T-helper 1 cell (primary cell): ENCODE measurements around the gene GABRR1.
"Not testable (repeated sequence)": the region's sequence is repeated elsewhere in the genome, so short reads cannot be mapped to it uniquely, and the experiment has no call there.

Source experiments
- DNase-seq, 5 donors: peaks; one replicate each; pipeline ENCODE4 v3.0.0-alpha.2; 2012 to 2020
- total RNA-seq, 4 donors: gene quantifications; one replicate each; lab custom pipeline; 2026; lab: John Stamatoyannopoulos, UW

Gene GABRR1
- 0 reads per million in 4 donors for total RNA-seq

DNA sequence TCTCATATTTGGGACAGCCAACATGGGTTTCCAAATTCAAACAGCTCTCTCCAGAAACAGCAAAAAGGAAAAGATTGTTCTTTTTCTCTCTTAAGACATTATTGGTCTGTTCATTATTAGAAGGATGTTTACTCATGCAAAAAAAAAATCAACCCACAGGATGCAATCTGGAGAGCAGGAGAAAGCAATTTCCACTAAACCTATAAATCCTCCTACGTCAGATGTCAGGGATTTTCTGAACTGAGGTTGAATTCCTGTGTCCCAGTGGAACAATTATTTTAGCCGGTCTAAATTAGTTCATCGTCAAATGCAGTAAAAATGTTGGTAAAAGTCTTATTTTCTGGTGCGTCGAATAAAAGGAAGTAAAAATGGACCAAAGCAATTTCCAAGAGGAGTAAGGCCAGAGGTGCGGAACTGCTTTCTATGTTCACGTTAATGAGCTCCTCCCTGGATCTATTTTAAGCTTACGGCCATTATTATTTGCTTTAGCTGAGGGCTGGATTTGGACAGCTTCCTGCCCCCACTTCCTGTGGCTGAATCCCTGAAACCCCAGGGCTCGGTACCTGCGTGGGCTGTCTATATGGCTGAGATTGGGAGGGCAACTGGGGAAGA is at the start of gene GABRR1:
GABRR1 (minus strand) TSS at position 60 of the 612 bp plus-strand sequence; CDS start at position 24, 36 bp downstream.
- no peak for DNase-seq

DNA sequence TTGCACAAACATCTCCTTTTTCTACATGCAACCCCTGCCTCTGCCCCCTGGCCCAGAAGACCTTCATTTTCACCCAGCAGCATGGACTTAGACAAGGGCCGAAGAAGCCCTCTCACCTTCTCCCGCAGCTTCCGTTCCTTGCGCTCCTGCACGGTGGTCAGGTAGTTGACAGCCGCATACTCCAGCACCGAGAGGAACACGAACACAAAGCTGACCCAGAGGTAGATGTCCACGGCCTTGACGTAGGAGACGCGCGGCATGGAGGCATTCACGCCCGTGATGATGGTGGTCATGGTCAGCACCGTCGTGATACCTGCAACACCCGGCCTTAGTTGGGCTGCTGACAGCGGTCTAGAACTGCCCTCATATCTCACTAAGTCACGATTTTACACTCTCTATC is 47.1 kb upstream of the GABRR1 start:
- no peak for DNase-seq

GRCh38 chr6:89260832-89261231 is 43.7 kb upstream of the GABRR1 start:
- DNase-seq: no peak

GRCh38 chr6:89260310-89260709 is 43.2 kb upstream of the GABRR1 start:
- no peak for DNase-seq

DNA sequence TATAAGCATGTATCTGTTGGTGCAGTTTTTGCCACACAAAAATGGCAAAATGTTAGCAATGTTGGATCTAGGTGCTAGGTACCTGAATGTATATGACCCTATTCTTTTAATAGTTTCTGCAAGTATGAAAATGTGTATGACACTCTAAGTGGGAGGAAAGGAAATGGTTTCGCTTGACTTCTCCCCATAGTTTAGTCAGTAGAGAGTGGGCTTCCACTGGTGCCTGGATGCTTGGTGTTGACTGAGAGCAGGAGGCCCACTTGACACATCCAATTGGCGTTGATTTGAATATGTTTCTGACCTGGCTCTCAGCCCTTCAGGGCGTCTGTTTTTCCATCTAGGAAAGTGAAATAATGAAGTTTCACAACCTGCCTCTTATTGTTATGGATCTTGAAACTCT is 41.8 kb upstream of the GABRR1 start:
- DNase-seq: no peak

- no peak for DNase-seq
These were observed 40.6 kb upstream of the GABRR1 start for GRCh38 chr6:89257781-89258180.

GRCh38 chr6:89257346-89257745 is 40.2 kb upstream of the GABRR1 start:
- DNase-seq: no peak

GRCh38 chr6:89255417-89255816 is 38.3 kb upstream of the GABRR1 start:
- DNase-seq: no peak

DNA sequence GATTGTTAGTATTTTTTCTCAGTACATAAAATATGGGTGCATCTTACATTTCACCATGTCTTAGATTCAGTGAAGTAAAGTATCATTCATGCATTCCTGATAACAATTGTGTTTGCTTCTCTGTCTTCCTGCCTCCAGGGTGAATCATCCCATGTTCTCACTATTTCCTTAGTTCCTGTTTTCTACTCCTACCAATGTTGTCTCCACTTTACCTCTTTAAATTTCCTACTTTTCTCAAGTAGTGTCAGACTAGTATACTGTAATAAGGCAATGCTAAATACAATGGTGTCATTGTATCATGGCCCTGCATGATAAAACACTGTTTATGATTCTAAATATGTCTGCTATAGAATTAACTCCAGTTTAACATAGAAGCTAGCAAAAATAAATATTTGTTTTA is 37.4 kb upstream of the GABRR1 start:
- DNase-seq: no peak

DNA sequence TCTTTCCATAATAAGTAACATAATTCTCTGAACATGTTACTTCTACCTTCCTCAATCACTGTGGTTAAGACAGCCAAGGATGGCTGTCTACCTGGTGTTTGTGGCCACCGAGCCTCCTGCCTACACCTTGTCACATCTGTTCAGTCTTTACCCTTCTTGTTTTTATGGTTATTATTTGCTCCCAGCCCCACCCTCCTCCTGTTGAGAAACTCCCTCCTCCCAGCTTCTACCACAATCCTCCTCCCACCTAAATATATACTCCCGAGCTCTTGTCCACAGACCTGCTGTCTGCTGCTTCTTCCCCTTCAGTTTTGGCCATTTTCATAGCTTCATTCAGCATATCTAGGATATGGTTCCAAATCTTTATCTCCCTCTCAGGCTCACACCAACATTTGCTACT is 35.7 kb upstream of the GABRR1 start:
- DNase-seq: no peak

DNA sequence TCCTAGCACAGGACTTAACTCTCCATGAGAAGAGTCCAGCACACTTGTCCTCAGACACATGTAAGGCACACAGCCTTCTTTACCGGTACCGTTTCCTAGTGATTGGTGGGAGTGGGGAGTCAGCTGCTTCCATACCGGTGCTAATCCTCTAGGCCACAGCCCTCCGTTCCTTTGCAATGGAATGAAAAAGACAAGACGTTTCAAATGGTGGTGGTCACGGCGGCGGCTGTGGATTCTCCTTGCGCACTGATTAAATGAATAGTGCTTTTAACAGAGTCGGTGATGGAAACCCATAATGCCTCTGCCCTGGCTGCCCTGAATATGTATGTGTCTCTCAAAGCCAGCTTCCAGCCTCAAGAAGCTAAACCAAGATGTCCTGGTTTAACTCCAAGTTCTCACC is 34.8 kb upstream of the GABRR1 start:
- DNase-seq: no peak

GRCh38 chr6:89251170-89251569 is 34.0 kb upstream of the GABRR1 start:
- DNase-seq: no peak

DNA sequence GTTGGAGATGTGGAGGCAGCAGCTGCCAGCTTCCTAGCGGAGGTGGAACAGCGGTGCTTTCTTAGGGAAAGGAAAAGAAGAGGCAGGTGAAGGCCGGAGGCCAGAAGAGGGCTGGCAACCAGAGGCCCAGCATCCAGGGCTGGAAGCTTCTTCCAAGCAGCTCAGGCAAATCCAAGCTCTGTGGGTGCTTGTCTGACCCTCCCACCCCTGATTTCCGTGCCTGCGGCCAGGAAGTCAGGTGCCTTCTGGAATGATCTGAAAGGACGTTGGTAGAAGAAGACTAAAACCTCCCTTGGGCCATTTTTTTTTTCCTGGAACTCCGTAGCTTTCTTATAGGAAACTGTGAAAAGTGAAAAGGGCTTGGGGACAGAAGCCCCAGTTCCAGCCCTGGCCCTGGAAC is 33.1 kb upstream of the GABRR1 start:
- DNase-seq: no peak

DNA sequence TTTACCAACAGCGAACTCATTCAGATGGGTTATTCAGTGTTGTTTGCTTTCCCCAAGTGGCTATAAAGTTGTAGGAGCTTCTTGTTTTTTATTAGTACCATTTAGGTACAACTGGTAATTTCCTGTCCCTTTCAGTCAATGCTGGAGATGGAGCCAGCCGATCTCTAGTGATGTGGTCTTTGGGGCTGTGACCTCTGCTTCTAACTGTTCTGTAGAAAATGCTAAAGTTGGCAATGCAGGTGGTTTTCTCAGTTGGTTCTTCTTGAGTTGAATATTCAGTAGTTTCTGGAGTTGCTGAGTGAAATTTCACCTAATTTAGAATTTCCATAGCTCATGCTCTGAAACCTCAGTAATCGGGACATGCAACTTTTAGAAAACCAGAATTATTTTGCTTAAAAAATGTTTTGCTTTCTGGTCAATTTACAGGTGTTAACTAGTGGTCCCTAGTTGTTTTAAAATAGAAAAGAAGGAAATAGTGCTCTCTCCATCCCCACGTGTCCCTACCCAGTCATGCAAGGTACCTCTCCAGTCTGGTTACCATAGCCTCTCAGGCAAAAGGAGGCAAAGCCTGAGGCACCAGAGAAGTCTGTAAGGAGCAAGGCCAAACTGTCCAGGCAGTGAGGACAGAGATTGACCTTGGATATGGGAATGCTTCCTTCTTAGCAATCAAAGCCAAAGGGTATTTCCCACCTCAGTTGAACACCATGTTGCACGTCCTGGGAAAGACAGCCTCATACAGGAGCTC is 27.3 kb upstream of the GABRR1 start:
- no peak for DNase-seq

DNA sequence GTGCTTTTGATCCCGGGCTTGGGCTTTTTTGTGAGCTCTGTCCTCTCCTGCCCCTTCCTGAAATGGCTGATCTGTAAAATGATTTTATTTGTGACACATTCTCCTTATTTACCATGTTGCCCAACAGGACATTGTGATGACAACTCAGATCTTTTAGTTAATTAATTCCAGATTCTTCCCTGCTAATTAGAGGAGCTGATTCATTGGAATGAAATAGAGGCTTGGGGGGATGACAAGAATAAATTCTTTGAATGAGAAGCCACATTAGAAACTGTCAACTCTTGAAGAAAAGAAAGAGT is 26.1 kb upstream of the GABRR1 start:
- no peak for DNase-seq

GRCh38 chr6:89242574-89243330 is 25.6 kb upstream of the GABRR1 start:
- peak in 1 of 5 donors; percentile 14 for DNase-seq

DNA sequence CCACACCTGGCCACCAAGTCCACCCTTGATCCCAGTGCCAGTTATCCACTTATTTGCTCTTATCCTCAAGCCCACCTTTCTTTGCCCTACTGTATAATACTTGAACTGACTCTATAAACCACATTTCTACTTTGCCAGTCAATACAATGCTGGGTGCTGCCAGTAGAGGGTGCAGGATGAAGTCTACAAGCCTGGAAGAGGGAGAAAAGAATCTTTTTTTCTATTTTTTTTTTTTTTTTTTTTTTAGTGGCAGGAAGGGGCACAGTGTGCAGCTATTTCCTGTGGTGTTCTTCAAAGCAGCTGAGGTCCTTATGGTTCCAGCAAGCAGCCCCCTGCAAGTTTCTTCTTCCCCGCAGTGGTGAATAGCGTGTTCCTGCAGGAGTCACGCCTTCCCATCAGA is 22.2 kb upstream of the GABRR1 start:
- peak in 1 of 5 donors; percentile 29 for DNase-seq

DNA sequence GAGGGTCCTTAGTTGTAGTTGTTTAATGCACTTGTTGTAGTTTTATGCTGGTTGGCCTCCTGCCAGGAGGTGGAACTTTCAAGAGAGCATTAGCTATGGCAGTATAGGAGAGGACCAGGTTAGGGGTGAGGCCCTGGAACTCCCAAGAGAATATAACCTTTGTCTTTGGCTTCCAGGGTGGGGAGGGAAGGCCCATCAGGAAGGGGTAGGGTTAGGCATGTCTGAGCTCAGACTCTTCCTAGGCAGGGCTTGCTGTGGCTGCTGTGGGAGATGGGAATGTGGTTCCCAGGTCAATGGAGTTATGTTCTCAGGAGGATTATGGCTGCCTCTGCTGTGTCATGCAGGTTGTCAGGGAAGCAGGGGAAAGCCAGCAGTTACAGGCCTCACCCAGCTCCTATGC is 20.0 kb upstream of the GABRR1 start:
- no peak for DNase-seq

DNA sequence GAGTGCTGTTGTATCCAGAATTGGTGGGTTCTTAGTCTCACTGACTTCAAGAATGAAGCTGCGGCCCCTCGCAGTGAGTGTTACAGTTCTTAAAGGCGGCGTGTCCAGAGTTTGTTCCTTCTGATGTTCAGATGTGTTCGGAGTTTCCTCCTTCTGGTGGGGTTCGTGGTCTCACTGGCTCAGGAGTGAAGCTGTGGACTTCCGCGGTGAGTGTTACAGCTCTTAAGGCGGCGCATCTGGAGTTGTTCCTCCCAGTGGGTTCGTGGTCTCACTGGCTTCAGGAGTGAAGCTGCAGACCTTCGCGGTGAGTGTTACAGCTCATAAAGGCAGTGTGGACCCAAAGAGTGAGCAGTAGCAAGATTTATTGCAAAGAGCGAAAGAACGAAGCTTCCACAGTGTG is 16.4 kb upstream of the GABRR1 start:
- DNase-seq: not testable (repeated sequence)

DNA sequence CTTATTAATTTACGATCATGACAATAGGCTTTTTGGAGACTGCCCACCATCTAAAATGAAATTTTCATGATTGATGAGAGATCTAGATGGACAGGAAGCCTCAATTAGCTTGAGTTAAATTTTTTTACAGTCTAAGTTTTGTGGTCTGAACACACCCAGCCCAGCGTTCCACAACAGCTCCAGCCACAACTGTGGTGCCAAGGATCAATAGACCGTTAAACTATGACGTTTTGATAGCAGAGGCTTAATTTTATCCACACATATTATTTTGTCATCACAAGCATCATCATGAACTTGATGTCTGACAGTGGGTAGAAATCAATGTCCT is 5.5 kb upstream of the GABRR1 start:
- DNase-seq: no peak

GRCh38 chr6:89221971-89222711 is 5.0 kb upstream of the GABRR1 start:
- no peak for DNase-seq

- no peak for DNase-seq
These were observed 4.0 kb upstream of the GABRR1 start for GRCh38 chr6:89221129-89221528.

DNA sequence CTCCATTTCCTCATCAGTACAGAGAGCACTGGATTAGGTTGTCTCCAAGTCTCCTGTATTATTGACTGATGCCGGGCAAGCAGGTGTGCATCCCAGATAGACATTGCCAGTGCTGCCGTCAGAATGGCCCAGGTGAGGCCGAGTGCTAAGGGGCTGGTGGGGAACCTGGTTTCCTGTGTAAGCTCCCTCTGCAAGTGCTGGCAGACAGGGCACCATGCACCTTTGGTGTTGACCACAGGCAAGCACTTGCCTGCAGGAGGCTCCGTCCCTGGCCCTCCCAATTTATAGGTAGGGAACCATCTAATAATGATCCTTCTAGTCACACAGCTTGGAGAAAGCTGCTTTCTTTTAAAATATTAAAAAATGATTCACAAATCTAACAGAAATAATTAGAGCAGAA is 747 bp downstream of the GABRR1 start:
- no peak for DNase-seq

GRCh38 chr6:89215391-89215790 is 1.8 kb downstream of the GABRR1 start:
- DNase-seq: no peak
